Activated CD8-positive, alpha-beta T cell treated with anti-CD3 and anti-CD28 coated beads, Interleukin-2, amount 10 ng/mL, durations not matched to agents 7 days and 5 days (primary cell): ENCODE data around the gene RPL13. TPM values are rescaled to one million over a fixed set of nuclear protein-coding genes. Genes with fewer than 3 reads are reported as not detected.

ENCODE experiments used
- ATAC-seq: fragments of 150-1000 bp; cut with Tn5 transposase; one replicate; pipeline ENCODE4 v1.10.0; 2021; ENCODE audit warnings: moderate library complexity
- CTCF ChIA-PET: fragments of 350-600 bp; sonication (Branson Sonifier 250); formaldehyde crosslinking; loops from one replicate; lab custom pipeline; 2021; ENCODE audit warnings: antibody characterized with exemption; lab: Charles Lee
- POLR2A ChIA-PET: fragments of 350-600 bp; sonication (Branson Sonifier 250); formaldehyde crosslinking; loops from one replicate; lab custom pipeline; 2021; ENCODE audit warnings: antibody characterized with exemption; lab: Charles Lee
- DNase-seq: peaks from one replicate; pipeline ENCODE4 v3.0.0-alpha.2; 2020
- H3K27ac Mint-ChIP-seq: one replicate; pipeline ENCODE4 v1.8.0; 2021; ENCODE audit warnings: mild to moderate bottlenecking, mixed read lengths
- H3K27me3 Mint-ChIP-seq: one replicate; pipeline ENCODE4 v1.8.0; 2021; ENCODE audit warnings: low read depth, mixed read lengths
- H3K36me3 Mint-ChIP-seq: one replicate; pipeline ENCODE4 v1.8.0; 2021; ENCODE audit warnings: low read depth, mixed read lengths
- H3K4me1 Mint-ChIP-seq: one replicate; pipeline ENCODE4 v1.8.0; 2021; ENCODE audit warnings: low read depth, mixed read lengths
- H3K4me3 Mint-ChIP-seq: one replicate; pipeline ENCODE4 v1.8.0; 2021; ENCODE audit warnings: mild to moderate bottlenecking, mixed read lengths
- H3K9me3 Mint-ChIP-seq: one replicate; pipeline ENCODE4 v1.8.0; 2022; ENCODE audit warnings: mixed read lengths; ENCODE audit not compliant: insufficient read depth
- total RNA-seq, 2 experiments: library from RNA; stranded (reverse); gene quantifications; one replicate each; pipeline ENCODE4 v1.2.3, GENCODE V29; 2021

RPL13 gene
- total RNA-seq, 2 experiments from 2014 or later: 1,842 to 1,844 TPM

DNA sequence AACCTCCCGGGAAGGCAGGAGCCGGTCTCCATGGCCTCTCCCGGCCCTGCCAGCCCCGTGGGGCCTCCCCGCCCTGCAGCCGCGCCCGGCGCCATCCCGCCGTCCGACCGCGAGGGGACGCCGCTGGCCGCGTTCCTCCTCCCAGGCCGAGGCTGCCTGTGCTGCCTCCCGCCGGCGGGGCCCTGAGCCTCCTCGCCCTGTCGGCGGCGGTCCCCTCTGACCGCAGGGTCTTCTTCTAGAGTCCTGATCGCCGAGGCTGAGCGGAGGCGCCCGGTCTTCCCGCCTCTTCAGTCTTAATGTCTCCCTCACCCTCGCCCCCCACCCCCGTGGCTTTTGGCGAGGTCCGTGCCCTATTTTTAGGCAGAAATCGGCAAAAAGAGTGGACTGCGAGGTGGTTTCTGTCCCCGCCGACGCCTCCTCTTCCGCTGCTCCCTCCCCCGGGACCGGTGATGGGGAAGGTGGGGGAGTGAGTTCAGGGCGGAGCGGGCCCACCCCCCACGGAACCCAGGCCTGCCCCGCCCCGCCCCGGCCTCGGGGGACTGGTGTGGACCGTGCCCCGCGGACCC, 14.3 kb downstream of the RPL13 start:
- Mint-ChIP-seq H3K9me3 (no peaks in the 10 kb centered on the region), H3K27me3 (peaks cover 18% of the 10 kb centered on the region), H3K4me1 (peaks cover 20% of the 10 kb centered on the region), H3K27ac (no peak overlapping the region), H3K36me3 (no peaks in the 10 kb centered on the region), H3K4me3 (peak overlapping the region; percentile 42)
- ChIA-PET POLR2A (no interaction called here), CTCF (no interaction called here)
- peak; percentile 70 for ATAC-seq
- peak; percentile 60 for DNase-seq

DNA sequence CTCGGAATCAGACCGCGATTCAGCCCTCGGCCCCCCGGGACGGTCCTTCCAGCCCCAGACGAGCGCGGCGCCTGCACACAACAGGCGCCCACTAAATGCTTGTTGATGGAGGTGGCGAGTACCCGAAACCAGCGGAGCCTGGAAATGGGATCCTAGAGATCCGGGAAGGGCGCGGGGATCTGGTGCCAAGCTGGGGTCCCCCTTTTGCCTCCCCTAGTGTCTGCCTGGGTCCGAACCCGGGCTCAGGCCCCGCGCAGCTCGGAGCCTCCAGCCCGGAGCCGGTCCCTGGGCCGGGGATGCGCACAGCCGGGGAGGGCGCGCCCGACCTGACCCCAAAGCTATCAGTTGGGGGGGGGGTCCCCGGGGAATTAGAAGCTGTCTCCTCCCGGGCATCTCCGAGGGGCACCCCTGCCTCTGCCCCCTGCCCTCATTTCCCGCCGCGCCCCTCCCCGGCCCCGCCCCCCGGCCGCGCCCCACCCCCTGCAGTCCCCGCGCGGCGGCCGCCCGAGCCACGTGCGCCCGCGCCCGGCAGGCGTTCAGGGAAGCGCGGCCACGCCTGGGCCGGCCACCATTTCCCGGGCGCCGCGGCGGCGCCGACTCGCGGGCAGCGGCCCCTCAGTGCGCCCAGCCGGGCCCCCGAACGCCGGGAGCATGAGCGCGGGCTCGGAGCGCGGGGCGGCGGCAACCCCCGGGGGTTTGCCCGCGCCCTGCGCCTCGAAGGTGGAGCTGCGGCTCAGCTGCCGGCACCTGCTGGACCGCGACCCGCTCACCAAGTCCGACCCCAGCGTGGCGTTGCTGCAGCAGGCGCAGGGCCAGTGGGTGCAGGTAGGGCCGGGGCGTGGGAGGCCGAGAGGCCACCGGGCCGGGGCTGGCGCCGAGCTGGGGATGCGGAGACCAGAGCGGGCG, 15.0 kb downstream of the RPL13 start, which contains the start of gene CPNE7:
TSS of gene CPNE7 (plus strand) at position 512 of the 906 bp plus-strand sequence. CDS start at position 652, 140 bp downstream.
- ChIA-PET CTCF (no interaction called here), POLR2A (interaction anchor here (0.6 to 1.2 kb wide), 2 partner anchors 11 to 27 kb away, joined by 3 read pairs; no protein-coding TSS in a partner anchor)
- H3K27ac Mint-ChIP-seq: no peak within 1 kb of the TSS
- no peaks in the 10 kb centered on the region for H3K9me3 Mint-ChIP-seq
- H3K27me3 Mint-ChIP-seq: peaks cover 18% of the 10 kb centered on the region
- ATAC-seq: peak; percentile 38
- H3K36me3 Mint-ChIP-seq: no peaks in the 10 kb centered on the region
- H3K4me3 Mint-ChIP-seq: peak within 1 kb of the TSS; percentile 42
- H3K4me1 Mint-ChIP-seq: peaks cover 20% of the 10 kb centered on the region
- no peak for DNase-seq

DNA sequence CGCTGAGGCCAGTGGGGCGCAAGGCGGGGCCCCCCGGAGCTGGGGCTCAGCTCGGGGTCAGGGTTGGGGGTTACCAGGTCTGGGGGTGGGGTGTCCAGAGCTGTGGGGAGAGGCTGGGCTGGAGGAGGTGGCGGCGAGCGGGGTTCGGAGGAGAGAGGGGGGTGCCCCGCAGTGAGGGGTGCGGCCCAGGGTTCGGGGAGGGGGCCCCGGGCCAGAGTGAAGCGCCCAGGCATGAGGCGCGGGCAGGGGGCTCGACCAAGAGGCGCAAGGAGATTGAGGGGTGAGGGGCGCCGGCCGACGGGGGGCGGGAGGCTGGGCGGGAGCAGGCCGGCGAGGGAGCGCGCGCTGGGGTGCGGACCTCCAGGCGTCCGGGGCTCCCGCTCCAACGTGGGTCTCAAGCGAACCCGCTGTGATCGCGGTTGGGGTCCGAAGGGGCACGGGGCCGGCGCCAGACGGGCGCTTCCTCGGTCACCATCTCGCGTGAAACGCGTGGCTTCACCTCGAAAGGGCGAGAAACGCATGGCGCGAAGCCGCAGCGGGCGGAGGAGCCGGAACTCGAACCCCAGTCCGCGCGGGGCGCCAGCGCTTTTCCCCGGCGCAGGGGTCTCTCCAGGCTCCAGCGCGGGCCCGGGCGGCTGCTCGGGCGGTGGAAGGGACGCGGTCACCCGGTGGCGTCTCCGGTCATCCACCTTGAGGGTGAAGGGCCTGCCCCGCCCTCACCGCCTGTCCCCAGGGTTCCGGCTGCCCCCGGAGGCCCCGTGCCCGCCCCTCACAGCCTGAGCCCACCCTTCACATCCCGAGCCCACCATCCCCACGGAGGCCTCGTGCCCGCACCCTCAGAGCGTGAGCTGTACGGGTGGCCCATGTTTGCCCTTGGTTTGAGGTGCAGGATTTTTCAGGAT, 15.9 kb downstream of the RPL13 start:
- ChIA-PET POLR2A (interaction anchor here (1.2 kb wide), 1 partner anchor 12 kb away, joined by 3 read pairs; no protein-coding TSS in a partner anchor), CTCF (no interaction called here)
- no peak for DNase-seq
- H3K36me3 Mint-ChIP-seq: no peaks in the 10 kb centered on the region
- H3K4me1 Mint-ChIP-seq: peaks cover 18% of the 10 kb centered on the region
- no peak overlapping the region for H3K27ac Mint-ChIP-seq
- no peak overlapping the region for H3K4me3 Mint-ChIP-seq
- no peak for ATAC-seq
- H3K9me3 Mint-ChIP-seq: no peaks in the 10 kb centered on the region
- H3K27me3 Mint-ChIP-seq: peaks cover 18% of the 10 kb centered on the region

DNA sequence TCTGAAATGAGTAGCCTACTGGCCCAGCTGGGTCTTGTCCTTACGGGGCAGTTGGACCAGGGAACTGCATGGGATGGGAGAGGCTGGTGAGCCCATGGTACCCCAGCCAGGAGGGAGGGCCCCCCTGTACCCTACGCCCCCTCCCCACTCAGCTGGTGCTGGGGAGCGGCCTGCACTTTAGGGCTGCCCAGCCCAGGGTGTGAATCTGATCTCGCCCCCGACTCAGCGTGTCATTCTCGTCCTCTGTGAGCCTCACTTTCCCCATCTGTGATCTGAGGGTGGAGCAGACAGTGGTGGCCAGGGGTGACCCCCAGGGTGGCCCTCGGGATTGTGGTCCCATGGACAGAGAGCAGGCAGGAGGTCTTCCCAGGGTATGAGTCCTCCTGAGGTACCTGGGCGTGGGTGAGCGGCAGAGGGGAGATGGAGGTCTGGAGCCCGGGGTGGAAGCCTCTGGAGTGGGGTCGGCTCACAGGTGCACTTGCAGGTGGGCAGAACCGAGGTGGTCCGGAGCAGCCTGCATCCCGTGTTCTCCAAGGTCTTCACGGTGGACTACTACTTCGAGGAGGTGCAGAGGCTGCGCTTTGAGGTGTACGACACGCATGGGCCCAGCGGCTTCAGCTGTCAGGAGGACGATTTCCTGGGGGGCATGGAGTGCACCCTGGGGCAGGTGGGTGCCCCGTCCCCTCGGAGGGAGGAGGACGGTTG, 16.7 kb downstream of the RPL13 start:
- Mint-ChIP-seq H3K4me1 (peaks cover 12% of the 10 kb centered on the region), H3K36me3 (no peaks in the 10 kb centered on the region), H3K27me3 (peaks cover 18% of the 10 kb centered on the region), H3K9me3 (no peaks in the 10 kb centered on the region), H3K27ac (no peak overlapping the region), H3K4me3 (no peak overlapping the region)
- POLR2A ChIA-PET: no interaction called here
- CTCF ChIA-PET: interaction anchor here (1.6 kb wide), 1 partner anchor 12 kb away, joined by 3 read pairs; no protein-coding TSS in a partner anchor
- no peak for ATAC-seq
- no peak for DNase-seq

- Mint-ChIP-seq H3K36me3 (no peaks in the 10 kb centered on the region), H3K27me3 (peaks cover 5% of the 10 kb centered on the region), H3K27ac (no peak overlapping the region), H3K4me3 (no peak overlapping the region), H3K9me3 (no peaks in the 10 kb centered on the region), H3K4me1 (peaks cover 4% of the 10 kb centered on the region)
- ATAC-seq: no peak
- CTCF ChIA-PET: no interaction called here
- POLR2A ChIA-PET: no interaction called here
- no peak for DNase-seq
Observed at GRCh38 chr16:89579351-89579750, 18.9 kb downstream of the RPL13 start.

DNA sequence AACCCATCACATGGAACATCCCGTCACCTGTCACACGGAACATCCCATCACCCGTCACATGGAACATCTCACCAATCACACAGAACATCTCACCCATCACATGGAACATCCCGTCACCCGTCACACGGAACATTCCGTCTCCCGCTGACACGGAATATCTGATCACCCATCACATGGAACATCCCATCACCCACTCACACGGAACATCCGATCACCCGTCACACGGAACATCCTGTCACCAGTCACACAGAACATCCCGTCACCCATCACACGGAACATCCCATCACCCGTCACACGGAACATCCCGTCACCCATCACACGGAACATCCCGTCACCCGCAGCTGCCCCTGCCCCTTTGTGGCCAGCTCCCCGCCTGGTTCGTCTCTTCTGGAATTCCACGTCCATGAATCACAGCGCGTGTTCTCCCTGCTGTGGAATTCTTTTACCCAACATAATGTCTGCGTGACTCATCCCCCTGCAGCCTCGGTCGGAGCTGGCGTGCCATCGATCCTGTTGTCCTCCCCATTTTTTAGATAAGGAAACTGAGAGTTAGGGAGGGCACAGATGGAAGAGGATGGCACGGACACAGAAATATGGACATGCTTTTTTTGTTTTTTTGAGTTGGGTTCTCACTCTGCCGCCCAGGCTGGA, 20.7 kb downstream of the RPL13 start:
- Mint-ChIP-seq H3K27me3 (peaks cover 5% of the 10 kb centered on the region), H3K27ac (no peak overlapping the region)
- no peak for DNase-seq

DNA sequence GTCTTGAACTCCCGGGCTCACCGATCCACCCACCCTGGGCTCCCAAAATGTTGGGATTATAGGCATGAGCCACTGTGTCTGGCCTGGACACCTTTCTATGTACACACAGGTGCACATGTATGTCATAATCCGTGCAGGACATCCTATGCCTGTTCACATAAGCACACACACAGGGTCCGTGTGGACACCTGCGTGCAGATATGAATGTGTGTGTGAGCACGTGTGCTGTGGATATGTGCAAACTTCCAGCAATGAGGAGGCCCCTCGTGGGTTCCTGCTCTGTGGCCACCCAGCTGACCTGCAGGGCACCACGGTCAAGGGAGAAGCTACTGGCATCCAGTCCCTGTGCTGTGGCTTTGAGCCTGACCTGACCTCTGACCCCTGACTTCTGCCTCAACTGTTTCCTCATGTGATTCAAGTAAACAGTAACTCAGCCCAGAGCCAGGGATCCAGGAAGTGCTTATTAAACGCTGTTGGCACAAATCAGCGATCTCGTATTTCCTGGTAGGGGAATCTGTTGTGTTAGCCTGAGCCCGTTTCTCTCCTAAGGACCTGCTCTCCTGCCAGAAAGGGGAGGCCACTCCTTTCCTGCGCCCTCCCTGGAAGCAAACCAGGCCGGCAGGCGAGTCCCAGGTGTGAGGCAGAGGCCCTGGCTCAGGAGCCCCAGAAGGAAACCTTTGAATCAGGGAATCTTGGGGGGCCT, 21.5 kb downstream of the RPL13 start:
- ChIA-PET POLR2A (interaction anchor here (0.5 kb wide), 1 partner anchor 232 kb away, joined by 3 read pairs; no protein-coding TSS in a partner anchor), CTCF (interaction anchor here (1.0 kb wide), 1 partner anchor 119 kb away, joined by 3 read pairs; no protein-coding TSS in a partner anchor)
- no peak overlapping the region for H3K27ac Mint-ChIP-seq
- peaks cover 1% of the 10 kb centered on the region for H3K4me1 Mint-ChIP-seq
- DNase-seq (no peak), ATAC-seq (no peak)
- H3K36me3 Mint-ChIP-seq: no peaks in the 10 kb centered on the region
- peaks cover 5% of the 10 kb centered on the region for H3K27me3 Mint-ChIP-seq
- H3K4me3 Mint-ChIP-seq: no peak overlapping the region
- no peaks in the 10 kb centered on the region for H3K9me3 Mint-ChIP-seq

More for the DNA sequence above, 20.7 kb downstream of the RPL13 start:
- ChIA-PET CTCF (interaction anchor here (1.0 kb wide), 1 partner anchor 119 kb away, joined by 3 read pairs; no protein-coding TSS in a partner anchor), POLR2A (interaction anchor here (0.5 kb wide), 1 partner anchor 232 kb away, joined by 3 read pairs; no protein-coding TSS in a partner anchor)
- no peaks in the 10 kb centered on the region for H3K36me3 Mint-ChIP-seq
- H3K4me1 Mint-ChIP-seq: peaks cover 1% of the 10 kb centered on the region
- H3K9me3 Mint-ChIP-seq: no peaks in the 10 kb centered on the region
- H3K4me3 Mint-ChIP-seq: no peak overlapping the region
- no peak for ATAC-seq

DNA sequence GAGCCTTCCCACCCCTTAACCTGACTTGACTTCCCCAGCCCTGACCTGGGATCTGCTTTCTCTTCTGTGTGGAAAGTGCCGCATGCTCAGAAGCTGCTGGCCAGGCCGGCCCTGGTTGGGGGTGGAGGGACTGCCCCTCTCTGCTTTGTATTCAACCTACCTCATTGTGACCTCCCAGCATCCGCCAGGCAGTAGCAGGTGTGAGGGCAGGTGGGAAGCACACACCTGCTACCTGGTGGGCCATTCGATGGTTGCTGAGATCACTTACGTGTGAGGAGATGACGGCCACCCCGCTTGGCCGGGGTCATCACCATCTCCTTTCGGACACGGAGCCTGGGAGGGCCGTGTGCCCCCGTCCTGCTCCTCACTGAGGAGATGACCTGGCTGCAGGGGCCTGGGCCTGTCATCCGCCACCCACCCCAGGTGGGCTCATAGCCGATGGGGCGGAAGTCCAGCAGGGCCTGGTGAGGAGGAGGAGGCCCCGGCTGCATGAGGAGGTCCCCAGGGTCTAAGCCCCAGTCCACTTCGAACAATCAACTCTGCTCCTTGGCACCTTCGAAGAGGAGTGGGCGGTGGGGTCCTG, 22.2 kb downstream of the RPL13 start:
- ChIA-PET POLR2A (no interaction called here), CTCF (no interaction called here)
- no peak for DNase-seq
- Mint-ChIP-seq H3K27me3 (peaks cover 2% of the 10 kb centered on the region), H3K36me3 (no peaks in the 10 kb centered on the region), H3K4me1 (no peaks in the 10 kb centered on the region), H3K27ac (no peak overlapping the region), H3K4me3 (no peak overlapping the region), H3K9me3 (no peaks in the 10 kb centered on the region)
- no peak for ATAC-seq

DNA sequence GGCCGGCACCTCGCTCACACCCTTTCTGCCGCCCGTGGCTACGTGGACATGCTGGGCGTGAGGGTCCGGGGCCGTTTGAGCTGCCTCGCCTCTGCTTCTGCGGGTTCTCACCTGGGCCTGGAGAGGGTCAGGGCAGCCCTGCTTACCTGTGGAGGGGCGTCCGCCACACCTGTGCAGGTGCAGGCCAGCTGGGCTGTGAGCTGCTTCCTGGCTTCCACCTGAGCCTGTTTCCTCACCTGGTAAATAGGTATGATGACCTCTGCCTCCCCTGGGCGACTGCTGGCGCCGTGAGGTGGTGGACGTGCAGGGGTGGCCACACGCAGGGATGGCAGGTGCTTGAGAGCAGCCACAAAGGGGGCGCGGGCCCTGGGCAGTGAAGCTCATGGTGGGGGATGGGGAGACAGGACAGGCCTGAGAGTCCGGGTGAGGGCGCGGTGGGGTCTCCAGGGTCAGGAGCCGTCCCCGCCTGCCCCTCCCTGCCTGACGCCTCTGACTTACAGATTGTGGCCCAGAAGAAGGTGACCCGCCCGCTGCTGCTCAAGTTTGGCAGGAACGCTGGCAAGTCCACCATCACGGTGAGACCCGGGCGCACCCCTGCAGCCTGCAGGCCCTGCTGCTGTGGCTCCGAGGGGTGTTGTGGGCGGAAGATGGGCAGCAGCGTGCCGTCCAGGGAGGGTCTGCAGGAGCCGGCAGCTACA, 22.9 kb downstream of the RPL13 start:
- H3K9me3 Mint-ChIP-seq: no peaks in the 10 kb centered on the region
- ATAC-seq (no peak), DNase-seq (no peak)
- no peak overlapping the region for H3K4me3 Mint-ChIP-seq
- peaks cover under 1% of the 10 kb centered on the region for H3K27me3 Mint-ChIP-seq
- POLR2A ChIA-PET: interaction anchor here (1.0 kb wide), 1 partner anchor 22 kb away, joined by 3 read pairs; no protein-coding TSS in a partner anchor
- H3K27ac Mint-ChIP-seq: no peak overlapping the region
- H3K4me1 Mint-ChIP-seq: no peaks in the 10 kb centered on the region
- no peaks in the 10 kb centered on the region for H3K36me3 Mint-ChIP-seq
- CTCF ChIA-PET: no interaction called here
